Panc1 (cell line): ENCODE data around the gene PRSS33.

ENCODE experiments used
- POLR2AphosphoS5 ChIP-seq: IDR thresholded peaks from 2 replicates; pipeline ENCODE4 v1.6.1; 2012; ENCODE audit warnings: mild to moderate bottlenecking, low read depth, low read length, moderate library complexity
- TCF7L2 ChIP-seq: IDR thresholded peaks from 2 replicates; pipeline ENCODE4 v1.6.1; 2011; ENCODE audit warnings: mild to moderate bottlenecking, low read depth, low read length, inconsistent platforms
- TF ChIP-seq, protein P1 (sequence below): fragments of 450-650 bp; IDR thresholded peaks from 2 replicates; pipeline ENCODE4 v1.5.1; 2017; ENCODE audit warnings: mild to moderate bottlenecking
- TF ChIP-seq, protein P2 (sequence below), 2 experiments: IDR thresholded peaks; 2 replicates each; pipeline ENCODE4 v1.6.1; 2011 to 2012; ENCODE audit warnings: low read depth in 2 of 2, control low read depth in 1 of 2, low read length in 1 of 2, mild to moderate bottlenecking in 1 of 2, moderate library complexity in 1 of 2; ENCODE audit not compliant: insufficient read depth in 1 of 2

DNA sequence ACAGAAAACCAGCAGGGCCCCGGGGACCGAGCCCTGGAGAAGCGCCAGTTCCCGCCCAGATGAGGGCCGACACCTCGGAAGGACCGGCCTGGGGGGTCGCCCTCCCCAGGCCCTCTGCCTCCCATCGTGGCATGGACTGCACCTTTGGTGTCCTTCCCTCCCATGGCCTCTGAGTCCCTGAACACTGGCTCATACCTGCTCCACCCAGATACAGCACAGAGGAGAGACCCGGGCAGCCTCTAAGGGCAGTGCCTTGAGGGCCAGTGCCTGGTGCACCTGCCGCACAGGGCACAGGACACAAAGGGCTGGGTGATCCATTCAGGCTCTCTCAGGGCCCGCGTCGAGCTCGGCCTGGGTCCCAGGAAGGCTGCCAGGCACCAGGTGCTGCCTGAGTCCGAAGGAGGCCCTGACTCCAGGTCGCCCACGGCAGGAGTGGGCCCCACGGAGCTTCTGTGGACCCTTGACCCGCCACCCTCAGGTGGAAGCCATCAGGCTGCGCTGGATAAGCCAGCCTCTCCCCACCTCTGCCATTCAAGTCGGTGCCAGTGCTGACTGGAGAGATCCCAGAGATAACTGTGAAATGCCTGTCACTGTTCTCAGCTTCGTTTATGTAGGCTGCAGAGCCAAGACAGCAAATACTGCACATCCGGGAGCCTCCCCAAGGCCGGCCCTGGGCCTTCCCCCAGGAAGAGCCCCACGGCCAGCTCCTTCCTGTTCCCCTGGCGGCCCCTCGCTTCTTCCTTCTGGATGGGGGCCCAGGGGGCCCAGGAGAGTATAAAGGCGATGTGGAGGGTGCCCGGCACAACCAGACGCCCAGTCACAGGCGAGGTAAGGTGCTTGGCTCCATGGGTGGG lies 42.4 kb upstream of the PRSS33 start, which contains the start of gene ZG16B:
- TF ChIP-seq, protein P1, sequence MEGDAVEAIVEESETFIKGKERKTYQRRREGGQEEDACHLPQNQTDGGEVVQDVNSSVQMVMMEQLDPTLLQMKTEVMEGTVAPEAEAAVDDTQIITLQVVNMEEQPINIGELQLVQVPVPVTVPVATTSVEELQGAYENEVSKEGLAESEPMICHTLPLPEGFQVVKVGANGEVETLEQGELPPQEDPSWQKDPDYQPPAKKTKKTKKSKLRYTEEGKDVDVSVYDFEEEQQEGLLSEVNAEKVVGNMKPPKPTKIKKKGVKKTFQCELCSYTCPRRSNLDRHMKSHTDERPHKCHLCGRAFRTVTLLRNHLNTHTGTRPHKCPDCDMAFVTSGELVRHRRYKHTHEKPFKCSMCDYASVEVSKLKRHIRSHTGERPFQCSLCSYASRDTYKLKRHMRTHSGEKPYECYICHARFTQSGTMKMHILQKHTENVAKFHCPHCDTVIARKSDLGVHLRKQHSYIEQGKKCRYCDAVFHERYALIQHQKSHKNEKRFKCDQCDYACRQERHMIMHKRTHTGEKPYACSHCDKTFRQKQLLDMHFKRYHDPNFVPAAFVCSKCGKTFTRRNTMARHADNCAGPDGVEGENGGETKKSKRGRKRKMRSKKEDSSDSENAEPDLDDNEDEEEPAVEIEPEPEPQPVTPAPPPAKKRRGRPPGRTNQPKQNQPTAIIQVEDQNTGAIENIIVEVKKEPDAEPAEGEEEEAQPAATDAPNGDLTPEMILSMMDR, result no peak
- TF ChIP-seq POLR2AphosphoS5 (no peak), TCF7L2 (no peak)
- TF ChIP-seq, protein P2, sequence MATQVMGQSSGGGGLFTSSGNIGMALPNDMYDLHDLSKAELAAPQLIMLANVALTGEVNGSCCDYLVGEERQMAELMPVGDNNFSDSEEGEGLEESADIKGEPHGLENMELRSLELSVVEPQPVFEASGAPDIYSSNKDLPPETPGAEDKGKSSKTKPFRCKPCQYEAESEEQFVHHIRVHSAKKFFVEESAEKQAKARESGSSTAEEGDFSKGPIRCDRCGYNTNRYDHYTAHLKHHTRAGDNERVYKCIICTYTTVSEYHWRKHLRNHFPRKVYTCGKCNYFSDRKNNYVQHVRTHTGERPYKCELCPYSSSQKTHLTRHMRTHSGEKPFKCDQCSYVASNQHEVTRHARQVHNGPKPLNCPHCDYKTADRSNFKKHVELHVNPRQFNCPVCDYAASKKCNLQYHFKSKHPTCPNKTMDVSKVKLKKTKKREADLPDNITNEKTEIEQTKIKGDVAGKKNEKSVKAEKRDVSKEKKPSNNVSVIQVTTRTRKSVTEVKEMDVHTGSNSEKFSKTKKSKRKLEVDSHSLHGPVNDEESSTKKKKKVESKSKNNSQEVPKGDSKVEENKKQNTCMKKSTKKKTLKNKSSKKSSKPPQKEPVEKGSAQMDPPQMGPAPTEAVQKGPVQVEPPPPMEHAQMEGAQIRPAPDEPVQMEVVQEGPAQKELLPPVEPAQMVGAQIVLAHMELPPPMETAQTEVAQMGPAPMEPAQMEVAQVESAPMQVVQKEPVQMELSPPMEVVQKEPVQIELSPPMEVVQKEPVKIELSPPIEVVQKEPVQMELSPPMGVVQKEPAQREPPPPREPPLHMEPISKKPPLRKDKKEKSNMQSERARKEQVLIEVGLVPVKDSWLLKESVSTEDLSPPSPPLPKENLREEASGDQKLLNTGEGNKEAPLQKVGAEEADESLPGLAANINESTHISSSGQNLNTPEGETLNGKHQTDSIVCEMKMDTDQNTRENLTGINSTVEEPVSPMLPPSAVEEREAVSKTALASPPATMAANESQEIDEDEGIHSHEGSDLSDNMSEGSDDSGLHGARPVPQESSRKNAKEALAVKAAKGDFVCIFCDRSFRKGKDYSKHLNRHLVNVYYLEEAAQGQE (IDR thresholded peaks at IDR 0.05; ENCODE audit: insufficient read depth in 1 of 2, low read depth in 2 of 2, low read length in 1 of 2), result no peak
